GM21723 (cell line): ENCODE measurements around the gene VTA1.
"Not testable (repeated sequence)": the region's sequence is repeated elsewhere in the genome, so short reads cannot be mapped to it uniquely, and the experiment has no call there.

Experiments
- ATAC-seq: cut with Tn5 transposase; IDR thresholded peaks from one replicate; pipeline ENCODE4 v1.9.1; 2021; ENCODE audit warnings: mild to moderate bottlenecking, moderate library complexity; ENCODE audit not compliant: unreplicated experiment

VTA1 gene, protein sequence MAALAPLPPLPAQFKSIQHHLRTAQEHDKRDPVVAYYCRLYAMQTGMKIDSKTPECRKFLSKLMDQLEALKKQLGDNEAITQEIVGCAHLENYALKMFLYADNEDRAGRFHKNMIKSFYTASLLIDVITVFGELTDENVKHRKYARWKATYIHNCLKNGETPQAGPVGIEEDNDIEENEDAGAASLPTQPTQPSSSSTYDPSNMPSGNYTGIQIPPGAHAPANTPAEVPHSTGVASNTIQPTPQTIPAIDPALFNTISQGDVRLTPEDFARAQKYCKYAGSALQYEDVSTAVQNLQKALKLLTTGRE

DNA sequence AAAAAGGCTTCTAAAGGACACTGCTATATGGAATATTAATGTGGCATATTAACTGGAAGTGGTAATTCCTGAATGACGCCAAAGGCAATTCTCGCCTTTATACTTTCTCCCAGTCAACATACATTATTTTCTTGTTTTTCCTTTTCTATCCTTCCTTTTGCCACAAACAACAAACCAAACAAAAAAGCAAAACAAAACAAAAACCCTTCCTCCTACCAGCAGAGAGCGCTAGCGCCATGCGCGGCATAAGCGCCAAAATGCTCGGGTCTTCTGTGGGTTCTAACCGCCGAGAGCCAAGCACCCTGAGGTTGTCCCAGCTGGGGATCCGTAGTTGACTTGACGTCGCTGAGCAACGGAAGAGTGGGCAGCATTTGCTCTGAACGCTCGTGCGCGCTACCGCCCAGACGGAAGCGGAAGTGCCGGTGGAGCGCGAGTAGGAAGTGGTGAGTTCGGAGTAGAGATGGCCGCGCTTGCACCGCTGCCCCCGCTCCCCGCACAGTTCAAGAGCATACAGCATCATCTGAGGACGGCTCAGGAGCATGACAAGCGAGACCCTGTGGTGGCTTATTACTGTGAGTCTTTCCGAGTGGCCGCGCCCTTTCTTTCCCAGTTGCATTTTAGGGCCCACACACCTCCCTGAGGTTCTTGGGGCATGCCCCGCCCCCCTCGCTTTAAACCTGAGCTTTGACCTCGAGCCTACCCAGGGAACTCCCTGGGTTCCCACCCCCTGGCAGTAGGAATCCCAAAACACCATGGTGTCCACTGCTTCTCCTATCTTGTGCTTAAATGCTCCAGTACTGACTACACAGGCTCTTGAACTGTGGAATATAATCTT lies at the start of gene VTA1, which contains the start of gene NMBR:
VTA1 (plus strand) TSS at position 436 of the 835 bp plus-strand sequence; CDS start at position 461, 25 bp downstream.
NMBR (minus strand) TSS at position 295 of the 835 bp plus-strand sequence. CDS start 58,464 bp downstream, outside the sequence.
- peak; percentile 100 for ATAC-seq

DNA sequence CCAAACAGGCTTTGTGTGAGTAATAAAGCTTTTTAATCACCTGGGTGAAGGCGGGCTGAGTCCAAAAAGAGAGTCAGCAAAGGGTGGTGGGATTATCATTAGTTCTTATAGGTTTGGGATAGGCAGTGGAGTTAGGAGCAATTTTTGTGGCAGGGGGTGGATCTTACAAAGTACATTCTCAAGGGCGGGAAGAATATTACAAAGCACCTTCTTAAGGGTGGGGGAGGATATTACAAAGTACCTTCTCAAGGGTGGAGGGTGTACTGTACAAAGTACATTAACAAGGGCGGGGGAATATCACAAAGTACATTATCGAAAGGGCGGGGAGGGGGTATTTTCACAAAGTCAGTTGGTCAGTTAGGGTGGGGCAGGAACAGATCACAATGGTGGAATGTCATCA lies 42.2 kb upstream of the VTA1 start:
- ATAC-seq, result not testable (repeated sequence)

DNA sequence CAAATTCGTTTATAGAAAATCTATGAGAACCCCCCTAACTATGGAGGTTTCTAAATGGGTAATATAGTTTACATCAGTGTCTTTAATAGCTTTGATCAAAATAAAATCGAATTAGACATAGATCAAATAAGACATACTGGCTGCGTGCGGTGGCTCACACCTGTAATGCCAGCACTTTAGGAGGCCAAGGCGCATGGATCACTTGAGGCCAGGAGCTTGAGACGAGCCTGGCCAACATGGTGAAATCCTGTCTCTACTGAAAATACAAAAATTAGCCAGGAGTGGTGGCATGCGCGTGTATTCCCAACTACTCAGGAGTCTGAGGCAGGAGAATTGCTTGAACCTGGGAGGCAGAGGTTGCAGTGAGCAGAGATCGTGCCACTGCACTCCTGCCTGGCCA lies 36.2 kb upstream of the VTA1 start:
- ATAC-seq, result not testable (repeated sequence)

DNA sequence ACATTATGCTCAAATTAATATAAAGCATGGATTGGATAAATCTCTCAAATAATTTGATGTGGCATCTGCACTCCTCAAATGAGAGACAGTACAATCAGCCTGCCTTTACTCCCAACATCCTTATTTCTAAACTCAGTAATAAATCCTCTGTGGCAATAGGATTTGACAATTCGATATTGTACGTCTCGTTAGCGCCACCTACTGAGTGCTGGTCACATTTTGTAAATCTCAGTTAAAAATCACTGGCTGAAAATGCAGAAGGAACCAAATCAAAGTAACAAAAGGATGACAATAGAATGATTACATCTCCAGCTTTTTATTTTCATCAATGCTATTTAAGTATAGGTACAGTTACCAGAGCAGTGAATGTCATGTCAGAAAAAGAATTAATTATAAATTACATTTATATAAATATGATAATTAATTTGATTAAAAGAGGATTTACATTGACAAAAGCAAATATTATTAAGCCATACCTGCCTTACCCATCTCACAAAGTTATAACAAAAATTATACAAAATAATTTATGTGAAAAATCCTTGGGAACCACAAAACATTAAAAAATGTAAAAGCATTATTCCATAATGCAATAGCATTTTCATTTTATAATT lies 34.5 kb upstream of the VTA1 start:
- no peak for ATAC-seq

DNA sequence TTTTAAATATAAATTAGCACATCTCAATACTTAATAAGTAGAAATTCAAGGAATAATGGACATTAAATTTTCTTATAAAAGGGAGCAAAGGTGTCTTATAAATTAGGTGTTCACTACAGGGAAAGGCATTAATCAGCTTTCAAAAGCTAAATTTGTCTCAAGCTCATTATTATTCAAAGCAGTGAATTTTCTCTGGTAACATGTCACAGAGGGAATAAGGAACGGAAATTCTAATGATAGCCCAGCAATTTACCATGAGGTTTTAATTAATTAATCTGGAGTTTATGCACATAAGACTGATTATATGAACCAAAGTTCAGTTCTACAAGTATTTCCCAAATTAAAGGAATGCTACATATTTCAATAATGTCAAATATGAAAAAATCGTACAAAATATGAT lies 29.7 kb upstream of the VTA1 start:
- no peak for ATAC-seq

DNA sequence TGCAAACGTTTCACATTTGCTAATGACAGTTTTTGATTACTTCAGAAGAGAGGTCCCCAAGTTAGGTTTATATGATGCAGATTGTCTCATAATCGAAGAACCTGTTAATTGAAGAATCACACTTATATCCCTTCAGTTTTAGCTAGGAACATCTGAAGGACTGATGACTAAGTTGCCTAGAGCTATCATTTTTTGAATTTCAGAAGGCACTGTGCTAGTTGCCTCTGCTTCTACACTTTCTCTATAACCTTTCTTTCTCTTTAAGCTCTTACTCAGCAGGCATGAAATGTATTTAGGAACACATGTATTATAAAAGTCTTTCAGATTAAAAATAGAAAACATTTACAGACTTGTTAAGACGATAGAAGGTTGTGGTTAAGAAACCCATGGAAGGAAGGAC lies 28.7 kb upstream of the VTA1 start:
- ATAC-seq, result no peak

DNA sequence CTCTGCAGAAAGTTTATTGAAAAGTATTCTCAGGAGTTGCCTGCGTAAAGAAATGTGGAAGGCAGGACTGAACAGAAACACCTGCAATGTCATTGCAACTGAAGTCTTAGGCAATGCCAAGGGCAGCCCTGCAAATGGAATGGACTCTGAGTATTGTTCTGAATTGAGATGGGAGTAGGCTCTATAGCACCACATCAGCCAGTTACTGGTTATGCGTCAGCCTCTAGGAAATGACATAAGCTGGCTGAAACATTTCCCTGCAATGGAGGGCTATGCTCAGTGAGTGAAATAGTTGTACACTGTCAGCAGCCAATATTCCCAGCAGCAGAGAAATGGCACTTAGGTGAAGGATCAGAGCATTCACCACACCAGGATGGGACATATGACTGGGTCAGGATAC lies 28.1 kb upstream of the VTA1 start:
- ATAC-seq, result no peak

DNA sequence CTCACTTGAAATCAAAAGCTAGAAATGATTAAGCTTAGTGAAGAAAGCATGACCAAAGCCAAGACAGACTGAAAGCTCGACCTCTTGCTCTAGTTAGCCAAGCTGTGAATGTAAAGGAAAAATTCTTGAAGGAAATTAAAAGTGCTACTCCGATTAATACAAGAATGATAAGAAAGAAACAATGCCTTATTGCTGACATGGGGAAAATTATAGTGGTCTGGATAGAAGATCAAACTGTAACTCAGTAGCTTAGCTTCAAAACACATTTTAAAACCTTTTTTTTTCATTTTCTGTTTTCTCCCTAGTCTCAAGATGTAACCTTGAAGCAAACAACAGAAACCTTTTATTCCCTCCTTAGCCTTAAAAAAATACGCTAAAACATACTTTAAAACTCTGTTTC lies 25.7 kb upstream of the VTA1 start:
- ATAC-seq, result no peak

DNA sequence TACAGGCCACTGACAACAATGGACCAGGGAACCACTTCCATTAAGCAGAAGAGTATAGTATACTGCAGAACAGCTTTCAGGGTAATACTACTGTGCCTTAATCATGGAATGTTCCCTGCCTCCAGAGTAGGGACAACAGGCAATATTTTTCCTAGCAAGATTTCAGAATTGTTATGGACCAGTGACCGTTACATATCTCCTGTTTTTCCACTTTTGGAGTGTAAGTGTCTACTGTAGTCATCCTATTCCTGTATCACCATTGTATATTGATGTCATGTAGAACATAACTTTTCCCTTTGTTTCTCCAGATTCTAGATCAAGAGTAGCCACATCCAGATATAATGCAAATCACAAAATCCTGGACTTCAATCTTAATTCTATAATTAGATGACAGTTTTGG lies 16.2 kb upstream of the VTA1 start:
- no peak for ATAC-seq

DNA sequence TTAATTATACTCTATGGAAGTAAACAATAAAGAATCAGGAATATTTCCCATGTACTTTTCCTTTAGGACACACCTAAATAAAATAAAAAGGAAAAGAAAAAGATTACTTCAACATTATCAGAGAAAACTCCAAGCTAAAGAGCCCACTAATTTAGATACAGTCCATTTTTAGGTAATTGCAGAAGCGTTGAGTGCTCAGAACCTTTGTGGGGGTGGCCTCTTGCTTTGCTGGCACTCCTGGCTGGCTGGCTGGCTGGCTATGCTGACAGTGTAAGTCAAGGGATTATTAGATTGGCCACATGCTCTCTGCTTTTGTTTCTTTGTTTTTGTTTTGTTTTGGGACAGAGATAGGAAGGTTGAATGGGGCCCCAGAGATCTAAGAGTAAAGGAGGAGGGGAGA lies 14.4 kb upstream of the VTA1 start, which contains the start of gene GJE1:
GJE1 (plus strand) TSS at position 301 of the 400 bp plus-strand sequence. CDS start 234 bp downstream, outside the sequence.
- no peak for ATAC-seq

DNA sequence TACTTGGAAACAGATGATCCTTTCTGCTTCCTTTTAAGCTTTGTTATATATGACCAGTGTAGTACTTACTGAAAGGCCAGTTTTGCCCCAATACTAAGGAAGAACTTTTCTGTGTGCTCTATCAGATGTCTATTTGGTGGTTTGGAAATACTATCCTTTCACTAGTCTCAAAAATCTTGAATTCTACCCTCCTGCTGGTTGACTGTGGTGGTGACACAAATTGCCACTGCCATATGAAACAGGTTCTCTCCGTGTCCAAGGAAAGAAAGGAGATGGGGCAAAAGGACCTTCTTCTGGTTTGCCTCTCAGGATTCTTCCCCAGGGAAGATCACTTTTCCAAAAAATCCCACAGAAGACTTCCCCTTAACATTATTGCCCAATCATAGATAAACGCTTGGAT lies 8.2 kb upstream of the VTA1 start:
- ATAC-seq, result no peak

DNA sequence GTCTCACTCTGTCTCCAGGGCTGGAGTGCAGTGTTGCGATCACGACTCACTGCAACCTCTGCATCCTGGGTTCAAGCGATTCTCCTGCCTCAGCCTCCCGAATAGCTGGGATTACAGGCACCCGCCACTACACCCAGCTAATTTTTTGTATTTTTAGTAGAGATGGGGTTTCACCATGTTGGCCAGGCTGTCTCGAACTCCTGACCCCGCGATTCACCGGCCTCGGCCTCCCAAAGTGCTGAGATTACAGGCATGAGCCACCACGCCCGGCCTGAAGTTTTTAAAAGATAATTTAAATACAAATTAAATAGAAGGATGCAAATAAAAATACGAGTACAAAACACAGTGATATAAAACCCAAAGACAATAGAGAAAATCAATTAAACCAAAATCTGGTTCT lies 5.5 kb upstream of the VTA1 start:
- ATAC-seq, result not testable (repeated sequence)

DNA sequence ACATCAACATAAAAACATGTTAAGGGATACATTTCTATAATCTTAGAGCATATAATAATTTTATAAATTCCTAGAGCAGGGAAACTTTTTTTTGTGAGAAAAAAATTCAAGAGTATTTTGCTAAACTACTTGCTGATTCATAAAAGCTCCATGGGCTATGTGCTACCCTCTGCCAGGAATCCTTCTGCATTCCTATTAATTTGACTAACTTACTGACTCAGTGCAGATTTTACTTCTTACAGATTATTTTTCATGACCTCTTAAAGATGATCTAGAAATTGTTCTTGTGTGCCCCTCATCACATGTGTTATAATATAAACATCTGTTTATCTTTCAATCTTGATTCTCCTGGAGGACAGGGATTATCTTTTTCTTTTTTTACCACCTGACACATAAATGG lies 5.7 kb downstream of the VTA1 start:
- no peak for ATAC-seq

DNA sequence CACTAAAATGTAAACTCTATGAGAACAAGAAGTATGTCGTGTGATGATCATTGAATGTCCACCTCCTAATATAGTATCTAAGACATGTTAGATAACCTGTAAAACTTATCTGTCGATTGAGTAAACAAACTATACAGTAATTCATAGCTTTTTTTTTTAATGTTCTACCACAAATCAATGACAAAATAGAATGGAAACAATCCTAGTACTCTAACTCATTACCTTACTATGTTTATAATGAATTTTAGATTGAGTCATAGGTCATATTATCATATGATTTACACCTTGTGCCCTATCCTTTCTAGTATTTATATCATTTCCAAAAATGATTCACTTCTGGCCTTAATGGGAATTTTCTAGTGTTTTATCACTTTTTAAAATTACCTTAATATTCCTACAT lies 6.1 kb downstream of the VTA1 start:
- ATAC-seq, result no peak

DNA sequence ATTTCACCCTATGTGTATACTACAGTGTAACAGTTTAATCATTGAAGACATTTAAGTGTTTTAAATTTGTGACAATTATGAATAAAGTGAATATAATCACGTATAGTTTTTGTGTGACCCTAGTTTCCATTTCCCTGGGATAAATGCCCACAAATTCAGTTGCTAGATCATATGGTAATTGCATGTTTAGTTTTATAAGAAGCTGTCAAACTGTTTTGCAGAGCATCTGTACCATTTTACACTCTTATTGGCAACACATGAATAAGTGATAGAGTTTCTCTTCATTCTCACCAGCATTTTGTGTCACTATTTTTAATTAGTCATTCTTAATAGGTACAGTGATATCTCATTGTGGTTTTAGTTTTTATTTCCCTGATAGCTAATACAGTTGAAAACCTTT lies 7.3 kb downstream of the VTA1 start:
- no peak for ATAC-seq

DNA sequence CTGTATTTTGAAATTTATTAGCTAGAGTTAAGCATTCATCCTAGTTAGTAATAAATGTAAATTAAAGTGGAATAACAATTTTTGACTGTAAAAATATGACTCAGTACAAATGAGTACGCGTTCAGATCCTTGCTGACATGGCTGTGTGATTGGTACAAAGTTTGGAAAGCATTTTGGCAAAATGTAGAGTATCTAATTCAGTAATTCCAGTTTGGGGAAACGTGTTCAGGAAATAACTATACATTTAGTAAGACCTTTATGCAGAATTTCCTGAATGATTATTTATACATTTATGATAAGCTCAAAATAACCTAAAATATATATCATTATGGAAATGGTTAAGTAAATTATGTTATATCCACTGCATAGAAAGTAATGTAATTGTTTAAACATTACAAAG lies 8.0 kb downstream of the VTA1 start:
- no peak for ATAC-seq

DNA sequence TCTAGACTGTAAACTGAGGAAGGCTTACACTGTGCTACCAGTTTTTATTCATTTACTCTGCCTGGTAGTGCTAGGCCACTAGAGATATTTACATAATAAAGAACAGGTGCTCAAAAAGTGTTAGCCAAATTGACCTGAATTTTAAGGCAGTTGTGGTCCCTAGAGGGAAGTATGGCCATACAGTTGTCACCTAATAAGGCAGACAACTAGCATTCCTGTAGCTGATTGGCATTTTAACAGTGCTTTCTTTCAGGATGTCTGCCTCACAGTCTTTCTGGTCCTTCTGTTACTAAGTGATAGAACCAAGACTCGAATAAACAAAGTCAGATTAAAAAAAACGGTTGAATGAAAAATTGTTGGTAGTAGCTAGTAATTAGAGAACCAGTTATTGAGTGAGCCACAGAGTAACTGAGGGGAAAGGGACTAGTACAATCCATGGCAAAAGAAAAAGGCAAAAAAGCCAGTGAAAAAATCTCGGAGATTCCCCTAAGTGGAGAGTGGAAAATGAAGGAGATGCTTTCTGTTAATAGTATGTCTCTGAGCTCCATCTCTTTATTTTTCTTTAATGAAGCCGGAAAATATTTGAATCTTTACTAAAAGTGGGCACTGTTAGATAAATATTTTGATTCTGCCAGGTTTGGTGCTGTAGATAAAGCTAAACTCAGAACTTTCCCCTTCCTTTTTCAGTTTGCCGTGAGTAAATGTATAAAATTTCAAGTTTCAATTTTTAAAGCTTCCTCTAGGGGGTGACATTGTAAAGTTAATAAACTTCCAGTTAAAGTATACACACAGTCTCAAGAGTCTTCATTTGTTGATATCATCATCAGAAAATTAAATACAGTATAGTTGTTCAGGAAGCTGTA lies 9.1 kb downstream of the VTA1 start:
- no peak for ATAC-seq

DNA sequence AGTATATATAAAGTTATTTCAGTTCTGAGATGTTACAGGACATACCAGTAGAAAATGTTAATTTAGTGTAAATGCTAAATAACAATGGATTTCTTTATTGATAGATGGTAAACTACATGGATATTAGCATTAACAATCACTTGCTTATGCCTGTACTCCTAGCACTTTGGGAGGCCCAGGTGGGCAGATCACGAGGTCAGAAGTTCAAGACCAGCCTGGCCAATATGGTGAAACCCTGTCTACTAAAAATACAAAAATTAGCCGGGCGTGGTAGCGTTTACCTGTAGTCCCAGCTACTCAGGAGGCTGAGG lies 9.7 kb downstream of the VTA1 start:
- ATAC-seq, result not testable (repeated sequence)

DNA sequence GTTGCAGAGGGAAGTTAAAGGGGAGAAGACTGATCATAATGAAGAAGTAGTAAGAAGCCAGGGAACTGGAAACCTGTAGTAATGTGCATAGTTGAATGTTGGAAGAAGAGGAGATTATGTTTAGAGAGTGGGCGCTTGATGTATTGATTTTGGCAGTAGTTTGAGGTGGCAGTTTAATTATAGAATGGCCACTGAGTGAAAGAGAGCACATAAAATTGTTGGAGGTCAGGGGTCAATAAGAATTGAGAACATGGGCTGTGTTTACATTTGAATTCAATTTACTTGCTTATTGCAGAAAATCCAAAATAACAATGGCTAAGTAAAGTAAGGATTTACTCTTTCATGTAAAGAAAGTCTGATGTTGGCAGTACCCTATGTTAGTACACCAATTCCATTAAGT lies 15.7 kb downstream of the VTA1 start:
- ATAC-seq, result no peak

DNA sequence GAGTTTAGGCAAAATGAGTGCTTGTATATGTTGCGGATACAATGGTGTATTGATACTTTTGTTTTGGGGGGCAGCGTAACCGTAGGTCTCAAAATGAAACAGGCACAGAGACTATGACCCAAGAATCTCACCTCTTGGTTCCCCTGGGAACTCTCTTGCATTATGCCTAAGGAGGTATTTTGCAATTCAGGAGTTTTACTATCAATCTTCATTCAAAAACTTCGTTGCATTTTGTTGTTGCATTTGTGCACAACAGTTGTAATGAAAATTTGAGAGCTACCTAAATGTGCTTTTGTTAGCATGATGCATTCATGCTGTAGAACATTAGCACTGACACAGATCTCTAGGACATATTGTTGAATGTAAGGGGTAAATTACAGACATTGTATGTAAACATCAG lies 18.2 kb downstream of the VTA1 start:
- ATAC-seq, result no peak

DNA sequence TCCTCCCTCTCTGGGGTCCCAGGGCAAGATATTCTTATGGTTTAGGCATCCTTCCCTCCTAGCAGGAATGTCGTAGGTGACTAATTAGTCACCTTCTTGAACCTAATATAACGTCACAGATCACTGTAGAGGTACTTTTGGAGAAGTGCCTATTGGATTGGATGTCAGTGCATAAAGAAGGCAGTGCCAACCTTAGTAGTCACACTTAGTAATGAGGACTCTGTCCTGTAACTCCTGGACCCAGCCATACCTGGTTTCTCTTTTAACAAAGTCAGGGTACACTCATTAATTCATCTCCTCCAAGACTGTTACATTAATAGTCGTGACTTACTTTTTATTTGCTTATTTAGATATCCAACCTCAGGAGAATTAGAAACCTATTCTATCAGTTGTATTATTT lies 20.0 kb downstream of the VTA1 start:
- ATAC-seq, result no peak
